ENCODE results near the gene POC1B.

- TF ChIP-seq CTCF (conservative IDR thresholded peaks at IDR 0.05) (no peak), ZFX (IDR thresholded peaks at IDR 0.05) (no peak)
Observed at GRCh38 chr12:89411846-89412245, 114.0 kb downstream of the POC1B start.
